ENCODE measurements around the gene APBA2.

Gene APBA2

DNA sequence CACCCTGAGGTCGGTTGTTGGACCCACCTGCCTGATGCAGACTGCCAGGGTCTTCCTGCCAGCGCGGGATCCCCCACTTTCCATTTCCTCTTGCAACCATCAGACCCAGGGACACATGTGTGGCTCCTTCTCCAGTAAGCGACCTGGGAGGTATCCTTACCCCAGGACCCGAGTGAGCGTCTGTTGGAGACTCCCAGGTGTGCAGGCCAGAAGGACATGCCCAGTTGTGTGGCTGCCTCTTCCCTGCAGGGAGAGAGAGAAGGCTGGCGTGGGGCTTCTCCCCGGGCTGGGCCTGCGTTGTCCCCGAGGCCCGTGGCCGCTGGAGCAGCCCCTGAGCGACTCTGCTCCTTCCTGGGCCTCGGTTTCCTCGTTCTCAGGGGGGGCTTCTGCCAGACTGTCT lies 56.8 kb downstream of the APBA2 start:
- Histone ChIP-seq H4K20me1 (ENCODE audit: insufficient read depth, low read length) (no peaks in the 10 kb centered on the region), H3K4me3 (ENCODE audit: low read length) (no peak overlapping the region), H3K9ac (ENCODE audit: low read length) (no peak overlapping the region), H2AFZ (ENCODE audit: low read depth, low read length) (no peak overlapping the region), H3K4me1 (ENCODE audit: low read length) (peaks cover 14% of the 10 kb centered on the region), H3K27me3 (ENCODE audit: low read depth, low read length) (no peaks in the 10 kb centered on the region), H3K9me3 (ENCODE audit: insufficient read depth, low read length) (no peaks in the 10 kb centered on the region; the same call in 1 of the 2 replicates), H3K79me2 (ENCODE audit: low read length) (no peaks in the 10 kb centered on the region), H3K4me2 (ENCODE audit: low read length) (no peak overlapping the region), H3K27ac (ENCODE audit: low read length) (no peak overlapping the region), H3K36me3 (replicated peaks; ENCODE audit: low read depth, low read length) (no peaks in the 10 kb centered on the region)
- no peak for TF ChIP-seq EZH2phosphoT487 (IDR thresholded peaks at IDR 0.05; ENCODE audit: low read depth)
- TF ChIP-seq, protein P1, sequence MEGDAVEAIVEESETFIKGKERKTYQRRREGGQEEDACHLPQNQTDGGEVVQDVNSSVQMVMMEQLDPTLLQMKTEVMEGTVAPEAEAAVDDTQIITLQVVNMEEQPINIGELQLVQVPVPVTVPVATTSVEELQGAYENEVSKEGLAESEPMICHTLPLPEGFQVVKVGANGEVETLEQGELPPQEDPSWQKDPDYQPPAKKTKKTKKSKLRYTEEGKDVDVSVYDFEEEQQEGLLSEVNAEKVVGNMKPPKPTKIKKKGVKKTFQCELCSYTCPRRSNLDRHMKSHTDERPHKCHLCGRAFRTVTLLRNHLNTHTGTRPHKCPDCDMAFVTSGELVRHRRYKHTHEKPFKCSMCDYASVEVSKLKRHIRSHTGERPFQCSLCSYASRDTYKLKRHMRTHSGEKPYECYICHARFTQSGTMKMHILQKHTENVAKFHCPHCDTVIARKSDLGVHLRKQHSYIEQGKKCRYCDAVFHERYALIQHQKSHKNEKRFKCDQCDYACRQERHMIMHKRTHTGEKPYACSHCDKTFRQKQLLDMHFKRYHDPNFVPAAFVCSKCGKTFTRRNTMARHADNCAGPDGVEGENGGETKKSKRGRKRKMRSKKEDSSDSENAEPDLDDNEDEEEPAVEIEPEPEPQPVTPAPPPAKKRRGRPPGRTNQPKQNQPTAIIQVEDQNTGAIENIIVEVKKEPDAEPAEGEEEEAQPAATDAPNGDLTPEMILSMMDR (IDR thresholded peaks at IDR 0.05; ENCODE audit: low read depth, low read length): no peak

GRCh38 chr15:28943146-28943545 lies 57.4 kb downstream of the APBA2 start:
- H3K9me3 ChIP-seq (ENCODE audit: insufficient read depth, low read length): no peaks in the 10 kb centered on the region; the same call in 1 of the 2 replicates
- H4K20me1 ChIP-seq (ENCODE audit: insufficient read depth, low read length): no peaks in the 10 kb centered on the region
- no peaks in the 10 kb centered on the region for H3K36me3 ChIP-seq (replicated peaks; ENCODE audit: low read depth, low read length)
- H3K27ac ChIP-seq (ENCODE audit: low read length): no peak overlapping the region
- H3K4me1 ChIP-seq (ENCODE audit: low read length): peaks cover 9% of the 10 kb centered on the region
- no peak overlapping the region for H3K4me2 ChIP-seq (ENCODE audit: low read length)
- no peak overlapping the region for H2AFZ ChIP-seq (ENCODE audit: low read depth, low read length)
- H3K27me3 ChIP-seq (ENCODE audit: low read depth, low read length): no peaks in the 10 kb centered on the region
- H3K4me3 ChIP-seq (ENCODE audit: low read length): no peak overlapping the region
- no peaks in the 10 kb centered on the region for H3K79me2 ChIP-seq (ENCODE audit: low read length)
- TF ChIP-seq, protein P1 (IDR thresholded peaks at IDR 0.05; ENCODE audit: low read depth, low read length): no peak
- TF ChIP-seq EZH2phosphoT487 (IDR thresholded peaks at IDR 0.05; ENCODE audit: low read depth): no peak
- no peak overlapping the region for H3K9ac ChIP-seq (ENCODE audit: low read length)

DNA sequence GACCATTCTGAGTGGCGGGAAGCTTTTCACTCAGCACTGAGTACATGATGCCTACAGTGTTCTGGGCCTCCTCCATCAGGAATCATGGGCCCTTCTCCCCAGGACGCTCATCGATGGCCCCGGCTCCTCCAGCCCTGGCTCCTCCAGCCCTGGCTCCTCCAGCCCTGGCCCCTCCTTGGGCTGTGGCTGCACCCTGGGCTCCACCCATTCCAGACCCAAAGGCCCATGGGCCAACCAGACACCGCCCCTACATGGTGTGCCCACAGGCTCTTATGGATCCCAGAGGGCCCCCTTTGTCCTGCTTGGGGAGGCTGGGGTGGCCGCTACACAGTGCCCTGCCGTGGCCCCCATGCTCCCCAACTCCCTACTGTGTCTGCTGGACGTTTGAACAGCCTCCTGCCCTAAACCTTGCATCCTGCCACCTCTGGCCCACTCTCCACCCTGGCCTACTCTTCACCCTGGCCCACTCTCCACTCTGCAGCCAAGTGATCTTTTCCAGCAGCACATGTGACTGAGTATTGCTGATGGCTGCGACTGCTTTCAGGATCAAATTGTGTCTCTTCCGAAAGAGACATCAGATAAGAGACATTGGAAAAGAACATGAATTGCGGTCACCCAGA lies 57.9 kb downstream of the APBA2 start:
- no peaks in the 10 kb centered on the region for H3K27me3 ChIP-seq (ENCODE audit: low read depth, low read length)
- H3K4me3 ChIP-seq (ENCODE audit: low read length): no peak overlapping the region
- no peak overlapping the region for H3K4me2 ChIP-seq (ENCODE audit: low read length)
- H2AFZ ChIP-seq (ENCODE audit: low read depth, low read length): no peak overlapping the region
- no peaks in the 10 kb centered on the region for H3K36me3 ChIP-seq (replicated peaks; ENCODE audit: low read depth, low read length)
- H3K9me3 ChIP-seq (ENCODE audit: insufficient read depth, low read length): no peaks in the 10 kb centered on the region; the same call in 1 of the 2 replicates
- TF ChIP-seq, protein P1 (IDR thresholded peaks at IDR 0.05; ENCODE audit: low read depth, low read length): no peak
- no peak for TF ChIP-seq EZH2phosphoT487 (IDR thresholded peaks at IDR 0.05; ENCODE audit: low read depth)
- no peak overlapping the region for H3K9ac ChIP-seq (ENCODE audit: low read length)
- H4K20me1 ChIP-seq (ENCODE audit: insufficient read depth, low read length): no peaks in the 10 kb centered on the region
- no peaks in the 10 kb centered on the region for H3K79me2 ChIP-seq (ENCODE audit: low read length)
- no peak overlapping the region for H3K27ac ChIP-seq (ENCODE audit: low read length)
- H3K4me1 ChIP-seq (ENCODE audit: low read length): peaks cover 3% of the 10 kb centered on the region

DNA sequence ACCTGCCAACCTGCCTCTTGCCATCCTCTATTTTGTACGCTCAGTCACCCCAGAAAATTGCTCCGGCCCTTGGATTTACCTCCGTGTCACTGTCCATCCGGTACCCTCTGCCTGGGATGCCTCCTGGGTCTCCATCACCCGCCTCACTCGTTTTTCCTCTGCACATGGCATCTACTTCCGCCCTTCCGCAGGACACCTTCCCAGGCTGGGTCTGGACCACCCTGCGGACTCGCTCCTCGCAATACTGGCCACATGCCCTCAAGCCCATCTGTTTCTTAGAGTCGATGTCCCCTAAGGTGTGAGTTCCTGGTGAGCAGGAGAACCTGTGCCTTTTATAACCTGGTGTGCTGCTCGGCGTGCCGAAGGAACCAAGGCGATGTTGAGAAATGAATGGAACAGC lies 58.5 kb downstream of the APBA2 start:
- Histone ChIP-seq H4K20me1 (ENCODE audit: insufficient read depth, low read length) (no peaks in the 10 kb centered on the region), H3K9ac (ENCODE audit: low read length) (no peak overlapping the region), H2AFZ (ENCODE audit: low read depth, low read length) (no peak overlapping the region), H3K9me3 (ENCODE audit: insufficient read depth, low read length) (no peaks in the 10 kb centered on the region; the same call in 1 of the 2 replicates), H3K27me3 (ENCODE audit: low read depth, low read length) (no peaks in the 10 kb centered on the region), H3K27ac (ENCODE audit: low read length) (no peak overlapping the region), H3K4me2 (ENCODE audit: low read length) (no peak overlapping the region), H3K4me1 (ENCODE audit: low read length) (no peaks in the 10 kb centered on the region), H3K79me2 (ENCODE audit: low read length) (no peaks in the 10 kb centered on the region), H3K4me3 (ENCODE audit: low read length) (no peak overlapping the region), H3K36me3 (replicated peaks; ENCODE audit: low read depth, low read length) (no peaks in the 10 kb centered on the region)
- no peak for TF ChIP-seq EZH2phosphoT487 (IDR thresholded peaks at IDR 0.05; ENCODE audit: low read depth)
- TF ChIP-seq, protein P1 (IDR thresholded peaks at IDR 0.05; ENCODE audit: low read depth, low read length): no peak
